GM12878 (cell line): ENCODE measurements around the gene COQ2.
A peak's percentile ranks its signal among the peaks of the same experiment; 100 is the strongest.
"Not testable (repeated sequence)": the region's sequence is repeated elsewhere in the genome, so short reads cannot be mapped to it uniquely, and the experiment has no call there.

ENCODE experiments used
- CEBPB ChIP-seq, 2 experiments: fragments of 150-350 bp in 1 of 2; IDR thresholded peaks; 2 replicates each; pipeline ENCODE4 v1.6.1; 2012 to 2014; ENCODE audit warnings: low read depth in 2 of 2, low read length in 2 of 2, borderline replicate concordance in 1 of 2, inconsistent platforms in 1 of 2
- EZH2 ChIP-seq: IDR thresholded peaks from 2 replicates; pipeline ENCODE4 v1.6.1; 2012; ENCODE audit warnings: low read depth, mild to moderate bottlenecking, control low read depth, inconsistent platforms, low read length, borderline replicate concordance; ENCODE audit not compliant: control insufficient read depth
- HDGF ChIP-seq: fragments of 450-650 bp; IDR thresholded peaks from 2 replicates; pipeline ENCODE4 v1.6.1; 2016; ENCODE audit warnings: antibody characterized with exemption
- MEF2B ChIP-seq: fragments of 450-650 bp; IDR thresholded peaks from 2 replicates; pipeline ENCODE4 v1.6.1; 2018; ENCODE audit warnings: mild to moderate bottlenecking, moderate library complexity; ENCODE audit not compliant: partially characterized antibody, poor library complexity, severe bottlenecking
- MYC ChIP-seq: IDR thresholded peaks from 2 replicates; pipeline ENCODE4 v1.6.1; 2011; ENCODE audit warnings: mild to moderate bottlenecking, low read length, moderate library complexity, inconsistent platforms; ENCODE audit not compliant: insufficient read depth, insufficient replicate concordance, insufficient read length, severe bottlenecking
- PBX3 ChIP-seq: IDR thresholded peaks from 2 replicates; pipeline ENCODE4 v1.6.1; 2011; ENCODE audit warnings: mild to moderate bottlenecking, low read depth, low read length, moderate library complexity; ENCODE audit not compliant: insufficient replicate concordance
- POLR2A ChIP-seq: IDR thresholded peaks from 2 replicates; pipeline ENCODE4 v1.6.1; 2011; ENCODE audit warnings: low read depth, mild to moderate bottlenecking, low read length
- RAD21 ChIP-seq: IDR thresholded peaks from 2 replicates; pipeline ENCODE4 v1.6.1; 2011; ENCODE audit warnings: mild to moderate bottlenecking, low read depth, low read length, moderate library complexity; ENCODE audit not compliant: insufficient read depth
- TCF12 ChIP-seq: IDR thresholded peaks from 2 replicates; pipeline ENCODE4 v1.6.1; 2011; ENCODE audit warnings: low read depth, mild to moderate bottlenecking, low read length
- TF ChIP-seq, protein P1 (sequence below), 3 experiments: IDR thresholded peaks in 2 of 3; conservative IDR thresholded peaks in 1 of 3; 2 replicates each; pipeline ENCODE4 v1.5.1; 2011; ENCODE audit warnings: low read depth in 3 of 3, low read length in 3 of 3, mild to moderate bottlenecking in 3 of 3, control low read depth in 2 of 3, moderate library complexity in 2 of 3, inconsistent platforms in 1 of 3, mixed read lengths in 1 of 3; ENCODE audit not compliant: control insufficient read depth in 2 of 3, insufficient read depth in 1 of 3; ENCODE audit errors: extremely low read depth in 1 of 3
- TF ChIP-seq, protein P2 (sequence below): fragments of 450-650 bp; IDR thresholded peaks from 2 replicates; pipeline ENCODE4 v1.6.1; 2017; ENCODE audit warnings: borderline replicate concordance

DNA sequence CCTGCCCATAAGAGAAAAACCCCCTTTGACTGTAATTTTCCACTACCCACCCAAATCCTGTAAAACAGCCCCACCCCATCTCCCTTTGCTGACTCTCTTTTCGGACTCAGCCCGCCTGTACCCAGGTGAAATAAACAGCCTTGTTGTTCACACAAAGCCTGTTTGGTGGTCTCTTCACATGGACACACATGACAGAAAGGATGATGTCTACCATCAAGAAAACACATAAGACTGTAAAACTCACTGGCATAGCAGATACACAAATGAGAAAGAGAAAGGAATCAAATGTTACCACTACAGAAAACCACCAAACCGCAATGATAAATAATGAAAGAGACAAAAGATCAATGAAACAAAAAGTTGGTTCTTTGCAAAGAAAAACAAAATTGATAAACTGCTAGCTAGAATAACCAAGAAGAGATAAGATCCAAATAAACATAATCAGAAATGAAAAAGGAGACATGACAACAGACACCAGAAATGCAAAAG, 48.9 kb downstream of the COQ2 start:
- TF ChIP-seq TCF12, POLR2A, MYC, HDGF, RAD21, PBX3: not testable (repeated sequence)
- TF ChIP-seq, protein P1, sequence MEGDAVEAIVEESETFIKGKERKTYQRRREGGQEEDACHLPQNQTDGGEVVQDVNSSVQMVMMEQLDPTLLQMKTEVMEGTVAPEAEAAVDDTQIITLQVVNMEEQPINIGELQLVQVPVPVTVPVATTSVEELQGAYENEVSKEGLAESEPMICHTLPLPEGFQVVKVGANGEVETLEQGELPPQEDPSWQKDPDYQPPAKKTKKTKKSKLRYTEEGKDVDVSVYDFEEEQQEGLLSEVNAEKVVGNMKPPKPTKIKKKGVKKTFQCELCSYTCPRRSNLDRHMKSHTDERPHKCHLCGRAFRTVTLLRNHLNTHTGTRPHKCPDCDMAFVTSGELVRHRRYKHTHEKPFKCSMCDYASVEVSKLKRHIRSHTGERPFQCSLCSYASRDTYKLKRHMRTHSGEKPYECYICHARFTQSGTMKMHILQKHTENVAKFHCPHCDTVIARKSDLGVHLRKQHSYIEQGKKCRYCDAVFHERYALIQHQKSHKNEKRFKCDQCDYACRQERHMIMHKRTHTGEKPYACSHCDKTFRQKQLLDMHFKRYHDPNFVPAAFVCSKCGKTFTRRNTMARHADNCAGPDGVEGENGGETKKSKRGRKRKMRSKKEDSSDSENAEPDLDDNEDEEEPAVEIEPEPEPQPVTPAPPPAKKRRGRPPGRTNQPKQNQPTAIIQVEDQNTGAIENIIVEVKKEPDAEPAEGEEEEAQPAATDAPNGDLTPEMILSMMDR (IDR thresholded peaks at IDR 0.05 in 2 of 3, conservative IDR thresholded peaks at IDR 0.05 in 1 of 3; ENCODE audit: control insufficient read depth in 2 of 3, extremely low read depth in 1 of 3, insufficient read depth in 1 of 3, low read depth in 3 of 3, low read length in 3 of 3): not testable (repeated sequence)
- TF ChIP-seq EZH2: 0 out of 2 replicates have a peak, but pooled peaks have one; percentile 61
- peak; percentile 76 for TF ChIP-seq MEF2B
- peak in 1 of 2 experiments; percentile 85; a peak in 1 of 4 replicates for TF ChIP-seq CEBPB (IDR thresholded peaks at IDR 0.05; ENCODE audit: borderline replicate concordance in 1 of 2, low read depth in 2 of 2, low read length in 2 of 2)
- TF ChIP-seq, protein P2, sequence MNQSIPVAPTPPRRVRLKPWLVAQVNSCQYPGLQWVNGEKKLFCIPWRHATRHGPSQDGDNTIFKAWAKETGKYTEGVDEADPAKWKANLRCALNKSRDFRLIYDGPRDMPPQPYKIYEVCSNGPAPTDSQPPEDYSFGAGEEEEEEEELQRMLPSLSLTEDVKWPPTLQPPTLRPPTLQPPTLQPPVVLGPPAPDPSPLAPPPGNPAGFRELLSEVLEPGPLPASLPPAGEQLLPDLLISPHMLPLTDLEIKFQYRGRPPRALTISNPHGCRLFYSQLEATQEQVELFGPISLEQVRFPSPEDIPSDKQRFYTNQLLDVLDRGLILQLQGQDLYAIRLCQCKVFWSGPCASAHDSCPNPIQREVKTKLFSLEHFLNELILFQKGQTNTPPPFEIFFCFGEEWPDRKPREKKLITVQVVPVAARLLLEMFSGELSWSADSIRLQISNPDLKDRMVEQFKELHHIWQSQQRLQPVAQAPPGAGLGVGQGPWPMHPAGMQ: peak; percentile 60; the same call in 1 of the 2 replicates
